GM23248 (cell line): ENCODE data around the gene CDK16.

Experiments used
- EZH2 ChIP-seq: fragments of 200-600 bp; sonication (generic); IDR thresholded peaks from 2 replicates; pipeline ENCODE4 v1.6.1; 2018; ENCODE audit warnings: antibody characterized with exemption, mild to moderate bottlenecking; ENCODE audit not compliant: insufficient read depth, poor library complexity, severe bottlenecking
- EZH2phosphoT487 ChIP-seq: fragments of 200-600 bp; sonication (generic); IDR thresholded peaks from 2 replicates; pipeline ENCODE4 v1.6.1; 2018; ENCODE audit warnings: antibody characterized with exemption, moderate library complexity, mild to moderate bottlenecking, low read depth; ENCODE audit not compliant: insufficient read depth

GRCh38 chrX:47193475-47194193 is 24.8 kb upstream of the CDK16 start, which contains the start of gene UBA1:
- TF ChIP-seq EZH2 (no peak), EZH2phosphoT487 (no peak)
